Occipital lobe (tissue), 2 donors: Measurements from ENCODE around the gene SAG. TPM values are rescaled to one million over a fixed set of nuclear protein-coding genes. Genes with fewer than 3 reads are reported as not detected.
"Not testable (repeated sequence)": the region's sequence is repeated elsewhere in the genome, so short reads cannot be mapped to it uniquely, and the experiment has no call there.

Experiments
- DNase-seq: peaks from one replicate; lab custom pipeline; 2025; lab: John Stamatoyannopoulos, UW
- total RNA-seq: library from RNA; depleted of rRNA; stranded (reverse); fragments of >200 nt; gene quantifications from one replicate; pipeline ENCODE4 v1.2.3, GENCODE V29; 2014

SAG gene
- total RNA-seq, 1 donor from 2014 or later = not detected

DNA sequence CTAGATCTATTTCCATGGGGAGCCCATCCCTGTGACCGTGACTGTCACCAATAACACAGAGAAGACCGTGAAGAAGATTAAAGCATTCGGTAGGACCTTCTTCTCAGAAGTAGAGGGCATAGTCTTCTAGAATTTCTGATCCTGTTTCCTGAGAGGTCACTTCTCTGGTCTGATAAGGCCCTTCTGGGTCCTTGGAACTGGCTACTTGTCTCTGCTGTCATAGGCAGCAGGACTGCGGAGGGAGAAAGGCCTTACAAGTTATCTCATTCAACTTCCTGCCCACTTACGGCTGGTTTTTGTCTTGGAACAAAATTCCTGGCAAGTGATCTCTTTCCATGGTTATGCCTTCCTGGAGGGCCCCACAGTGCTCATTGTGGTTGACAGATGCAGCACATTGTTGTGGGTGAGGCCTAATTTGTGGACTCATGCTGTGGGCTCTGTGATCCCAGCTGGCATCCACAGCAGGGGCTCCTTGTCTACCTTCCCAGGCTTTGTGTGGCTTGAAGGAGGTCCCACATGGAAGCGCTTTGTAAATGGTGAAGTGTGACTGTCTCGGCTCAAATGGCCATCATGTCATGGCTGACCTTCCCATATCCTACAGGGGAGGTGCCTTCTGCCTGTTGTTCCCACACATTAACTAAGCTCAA lies 22.0 kb downstream of the SAG start:
- DNase-seq = no peak

DNA sequence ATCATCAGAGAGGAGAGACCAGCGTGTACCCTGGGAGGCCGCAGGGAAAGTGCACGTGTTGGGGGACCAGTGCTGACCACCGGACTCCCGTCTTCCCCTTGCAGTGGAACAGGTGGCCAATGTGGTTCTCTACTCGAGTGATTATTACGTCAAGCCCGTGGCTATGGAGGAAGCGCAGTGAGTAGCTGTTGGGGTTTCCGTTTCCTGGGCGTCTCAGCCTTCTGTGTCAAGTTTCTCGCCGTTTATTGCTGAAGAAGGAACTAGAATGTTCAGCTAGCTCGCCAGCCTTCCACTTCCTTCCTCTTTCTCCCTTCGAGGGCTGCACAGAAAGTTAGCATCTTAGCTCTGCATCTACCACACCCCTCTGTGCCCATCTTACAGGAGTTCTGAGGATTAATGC lies 23.9 kb downstream of the SAG start:
- no peak for DNase-seq

DNA sequence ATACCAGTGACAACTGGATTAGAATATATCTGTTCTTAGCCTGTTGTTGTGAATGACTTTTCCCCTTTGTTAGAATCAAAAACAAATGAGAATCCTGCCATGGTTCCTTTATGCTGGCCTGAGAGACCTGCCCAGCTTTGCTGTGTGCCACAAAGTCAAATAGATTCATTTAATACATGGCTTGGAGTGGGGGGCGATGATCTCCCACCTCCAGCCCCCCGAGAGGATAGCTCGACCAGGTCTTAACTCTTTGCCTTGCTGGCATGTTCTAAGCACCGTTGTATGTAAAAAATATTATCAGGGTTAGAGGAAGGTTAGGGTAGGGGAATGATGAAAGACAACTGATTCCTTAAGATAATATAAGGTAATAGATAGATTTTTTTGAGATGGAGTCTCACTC lies 24.5 kb downstream of the SAG start:
- DNase-seq = no peak

DNA sequence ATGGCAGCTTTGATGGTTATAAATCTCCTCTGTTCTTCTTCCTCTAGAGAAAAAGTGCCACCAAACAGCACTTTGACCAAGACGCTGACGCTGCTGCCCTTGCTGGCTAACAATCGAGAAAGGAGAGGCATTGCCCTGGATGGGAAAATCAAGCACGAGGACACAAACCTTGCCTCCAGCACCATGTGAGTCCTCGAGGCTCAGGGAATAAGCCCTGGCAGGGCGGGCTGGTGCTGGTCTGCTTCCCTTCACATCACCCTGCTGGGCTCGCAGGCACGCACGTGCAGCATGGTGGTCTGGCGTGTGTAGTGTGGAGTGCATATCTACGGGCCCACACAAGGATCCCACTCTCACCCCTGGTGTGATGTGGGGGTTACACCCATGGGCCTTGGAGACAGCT lies 27.3 kb downstream of the SAG start:
- DNase-seq = no peak

DNA sequence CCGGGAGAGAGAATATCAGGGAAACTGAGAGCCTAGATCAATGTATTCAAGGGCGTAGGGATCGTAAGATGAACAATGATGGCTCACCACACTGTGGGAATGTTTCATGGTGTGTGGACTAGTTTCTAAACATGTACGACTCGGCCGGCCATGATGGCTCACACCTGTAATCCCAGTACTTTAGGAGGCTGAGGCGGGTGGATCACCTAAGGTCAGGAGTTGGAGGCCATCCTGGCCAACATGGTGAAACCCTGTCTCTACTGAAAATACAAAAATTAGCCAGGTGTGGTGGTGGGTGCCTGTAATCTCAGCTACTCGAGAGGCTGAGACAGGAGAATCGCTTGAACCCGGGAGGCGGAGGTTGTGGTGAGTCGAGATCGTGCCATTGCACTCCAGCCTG lies 28.5 kb downstream of the SAG start:
- not testable (repeated sequence) for DNase-seq

DNA sequence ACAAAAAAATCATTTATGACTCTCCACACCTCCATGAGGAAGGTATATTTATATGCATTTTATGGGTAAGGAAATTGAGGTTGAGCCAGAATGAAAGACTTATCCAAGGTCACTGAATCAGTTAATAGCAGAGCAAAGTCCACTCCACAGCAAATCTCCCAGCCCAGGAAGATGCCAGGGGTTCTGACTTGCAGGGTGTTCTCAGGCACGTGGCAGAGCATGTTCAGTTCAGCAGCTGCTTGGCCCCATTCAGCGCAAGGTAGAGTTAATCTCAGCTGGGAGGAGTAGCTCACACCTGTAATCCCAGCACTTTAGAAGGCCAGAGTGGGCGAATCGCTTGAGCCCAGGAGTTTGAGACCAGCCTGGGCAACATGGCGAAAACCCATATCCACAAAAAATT lies 28.9 kb downstream of the SAG start:
- no peak for DNase-seq

DNA sequence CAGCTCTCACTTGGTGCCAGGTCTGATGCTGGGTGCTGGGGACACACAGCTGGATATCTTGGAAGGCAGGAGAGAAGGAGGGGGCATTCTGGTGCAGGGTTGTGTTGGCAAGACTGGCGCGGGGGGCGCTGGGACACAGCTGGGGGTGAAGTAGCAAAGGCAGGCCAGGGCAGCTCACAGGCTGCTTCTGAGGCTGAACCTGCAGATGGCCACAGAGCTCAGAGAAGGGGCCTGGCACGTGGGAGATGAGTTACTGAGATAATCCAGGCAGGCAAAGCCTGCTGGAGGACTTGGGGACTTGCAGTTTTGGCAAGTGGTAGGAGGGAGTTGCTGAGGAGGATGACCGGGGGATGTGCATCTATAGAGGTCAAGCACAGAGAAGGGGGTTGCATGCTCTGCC lies 30.4 kb downstream of the SAG start:
- DNase-seq = no peak

DNA sequence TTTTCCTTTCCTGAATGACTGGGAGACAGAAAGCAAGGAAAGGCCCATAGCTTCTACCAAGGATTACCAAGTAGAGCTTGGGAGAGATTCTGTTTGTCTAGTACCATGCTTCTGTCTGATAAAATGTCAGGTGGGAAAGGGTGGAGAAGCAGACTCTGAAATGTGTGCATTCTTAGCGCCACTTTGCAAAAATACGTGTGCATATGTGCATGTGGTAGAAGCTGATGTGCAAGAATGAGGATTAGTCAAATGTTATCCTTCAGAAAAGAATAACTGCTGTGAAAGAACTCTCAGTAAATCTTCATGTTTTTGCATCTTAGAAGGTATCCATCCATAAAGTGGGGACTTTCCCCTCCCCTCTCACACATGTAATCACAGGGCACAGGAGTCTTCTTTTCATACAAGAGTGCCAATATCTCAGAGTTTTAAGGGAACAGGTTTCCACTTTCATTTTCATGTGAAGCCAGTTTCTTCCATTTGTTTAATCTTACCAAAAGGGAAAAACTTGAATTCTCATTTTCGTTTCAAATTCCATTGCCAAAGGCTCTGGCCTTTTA lies 31.3 kb downstream of the SAG start:
- no peak for DNase-seq

DNA sequence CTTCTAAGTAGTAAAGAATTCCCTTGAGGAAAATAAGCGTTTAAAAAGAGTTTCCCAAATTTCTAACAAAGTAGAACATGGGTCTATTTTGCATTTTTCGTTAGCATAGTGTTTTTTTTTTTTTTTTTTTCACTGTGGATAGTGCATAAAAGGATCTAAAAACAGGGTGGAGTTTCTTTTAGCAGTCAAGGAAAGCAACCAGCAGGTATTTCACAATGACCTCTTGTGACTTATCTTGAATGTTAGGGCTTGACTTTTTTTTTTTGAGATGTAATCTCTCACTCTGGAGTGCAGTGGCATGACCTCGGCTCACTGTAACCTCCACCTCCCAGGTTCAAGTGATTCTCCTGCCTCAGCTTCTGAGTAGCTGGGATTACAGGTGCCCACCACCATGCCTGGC lies 31.8 kb downstream of the SAG start:
- no peak for DNase-seq

DNA sequence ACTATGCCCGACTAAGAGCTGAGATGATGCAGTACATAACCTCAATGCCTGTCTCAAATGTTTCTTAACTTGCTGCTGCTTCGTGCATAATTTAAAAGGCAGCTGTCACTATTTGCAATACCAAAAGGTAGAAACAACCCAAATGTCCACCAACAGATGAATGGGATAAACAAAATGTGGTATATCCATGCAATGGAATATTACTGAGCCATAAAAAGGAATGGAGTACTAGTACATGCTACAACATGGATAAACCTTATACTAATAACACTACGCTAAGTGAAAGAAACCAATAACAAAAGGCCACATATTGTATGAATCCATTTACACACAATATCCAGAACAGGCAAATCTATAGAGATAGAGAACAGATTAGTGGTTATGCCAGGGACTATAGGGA lies 33.7 kb downstream of the SAG start:
- no peak for DNase-seq

DNA sequence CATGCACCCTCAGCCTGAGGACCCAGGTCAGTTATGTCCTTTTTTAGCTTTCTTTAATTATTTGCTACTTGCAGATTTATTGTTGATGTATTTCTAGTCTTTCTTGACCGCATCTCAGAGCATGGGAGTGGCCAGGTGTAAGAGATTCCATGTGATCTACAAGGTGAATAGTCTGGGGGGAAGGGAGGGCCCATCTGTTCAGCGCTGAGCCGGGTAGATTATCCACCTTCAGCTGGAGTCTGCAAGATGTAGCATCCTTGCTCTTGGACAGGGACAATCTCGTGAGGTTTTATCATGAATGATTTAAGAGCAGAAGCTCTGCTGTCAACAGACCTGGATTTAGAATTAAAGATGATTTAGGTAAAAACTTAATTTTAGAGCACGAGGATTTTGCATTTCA lies 34.7 kb downstream of the SAG start:
- DNase-seq = no peak

DNA sequence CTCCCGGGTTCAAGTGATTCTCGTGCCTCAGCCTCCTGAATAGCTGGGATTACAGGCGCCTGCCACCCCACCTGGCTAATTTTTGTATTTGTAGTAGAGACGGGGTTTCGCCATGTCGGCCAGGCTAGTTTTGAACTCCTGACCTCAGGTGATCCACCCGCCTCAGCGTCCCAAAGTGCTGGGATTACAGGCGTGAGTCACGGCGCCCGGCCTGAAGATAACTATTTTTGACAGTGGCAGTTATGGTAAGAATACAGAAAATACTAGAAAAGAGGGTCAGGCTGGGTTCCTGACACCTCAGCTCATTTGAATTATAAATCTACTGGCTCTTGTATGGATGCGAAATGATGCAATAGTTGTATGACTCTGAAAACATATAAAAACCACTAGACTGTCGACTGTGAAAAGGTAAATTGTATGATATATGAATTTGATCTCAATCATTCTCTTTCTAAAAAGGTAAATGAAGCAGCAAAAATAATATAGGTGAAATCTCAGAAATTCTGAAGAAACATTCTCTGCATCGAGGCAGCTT lies 35.6 kb downstream of the SAG start:
- no peak for DNase-seq

DNA sequence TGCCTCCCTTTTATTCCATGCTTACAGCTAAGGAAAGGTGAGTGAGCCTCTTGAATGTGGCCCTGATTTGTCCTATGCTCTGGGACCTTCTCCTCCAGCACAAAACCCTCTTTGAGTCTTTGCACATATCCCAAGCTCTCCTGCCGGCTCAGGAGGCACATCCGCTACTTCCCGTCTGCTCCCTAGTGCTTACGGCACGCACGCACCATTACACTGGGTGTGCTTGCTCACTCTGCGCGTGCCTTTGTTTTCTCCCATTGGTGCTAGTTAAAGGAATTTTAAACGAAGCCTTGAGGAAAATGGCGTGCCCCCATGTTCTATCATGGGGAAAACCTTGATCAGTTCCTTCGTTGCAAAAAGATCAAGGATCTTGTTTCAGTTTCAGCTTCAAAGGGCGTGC lies 38.8 kb downstream of the SAG start:
- no peak for DNase-seq

DNA sequence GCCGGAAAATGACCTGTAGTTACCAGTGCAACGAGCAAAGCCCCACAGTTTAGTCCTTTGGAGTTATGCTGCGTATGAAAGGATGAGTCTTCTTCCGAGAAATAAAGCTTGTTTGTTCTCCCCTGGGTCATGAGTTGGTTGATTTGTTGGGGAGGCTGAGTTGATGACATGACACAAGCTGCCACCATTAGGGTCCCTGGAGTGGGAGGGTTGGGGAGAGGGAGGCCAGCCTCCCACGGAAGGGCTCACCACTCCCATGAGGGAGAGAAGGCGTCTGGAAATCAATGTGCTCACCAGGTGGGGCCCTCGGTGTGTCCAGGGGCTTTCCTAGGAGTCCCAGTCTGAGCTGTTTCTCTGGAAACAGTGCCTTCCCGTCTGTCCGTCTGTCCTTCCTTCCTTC lies 39.3 kb downstream of the SAG start:
- no peak for DNase-seq

DNA sequence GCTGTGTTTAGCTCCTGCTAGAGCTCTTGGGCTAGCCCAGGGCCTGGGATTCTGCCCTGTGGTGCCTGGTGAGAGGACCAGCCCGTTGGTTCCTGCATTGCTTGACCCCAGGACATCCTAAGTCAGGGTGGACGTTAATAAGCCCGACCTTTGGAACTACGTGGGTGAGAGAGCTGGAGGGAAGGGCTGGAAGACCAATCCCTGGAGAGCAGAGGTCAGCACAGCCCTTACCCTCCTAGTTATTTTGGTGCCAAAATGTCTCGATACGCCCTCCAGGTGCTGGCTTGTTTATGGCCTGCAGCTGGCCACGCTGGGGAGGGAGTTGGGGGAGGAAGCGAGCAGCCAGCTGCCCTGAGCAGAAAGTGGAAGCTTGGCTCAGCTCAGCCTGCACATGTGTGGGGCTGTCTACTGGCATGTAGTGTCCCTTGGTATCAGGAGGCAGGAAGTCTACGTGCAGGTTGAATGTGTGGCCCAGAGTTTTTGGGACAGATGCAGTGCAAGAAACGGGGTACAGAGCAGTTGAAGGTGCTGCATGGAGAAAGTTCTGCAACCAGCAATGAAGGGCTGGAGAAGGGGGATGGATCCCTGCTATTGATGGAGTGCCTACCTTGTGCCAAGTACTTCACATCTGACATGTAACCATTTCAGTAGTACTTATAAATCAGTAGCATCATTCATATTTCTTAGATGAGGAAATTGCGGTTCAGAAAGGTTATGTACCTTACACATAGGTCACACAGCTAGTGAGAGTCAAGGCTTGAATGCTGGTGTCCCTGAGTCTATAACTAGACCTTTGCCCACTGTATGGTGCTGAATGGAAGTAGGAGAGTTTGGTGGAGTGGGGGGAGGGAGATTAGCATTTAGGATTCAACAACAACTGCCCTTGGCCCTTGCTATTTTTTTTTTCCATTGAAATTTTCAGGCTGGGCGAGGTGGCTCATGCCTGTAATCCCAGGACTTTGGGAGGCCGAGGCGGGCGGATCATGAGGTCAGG lies 41.7 kb downstream of the SAG start:
- DNase-seq = peak; percentile 45

DNA sequence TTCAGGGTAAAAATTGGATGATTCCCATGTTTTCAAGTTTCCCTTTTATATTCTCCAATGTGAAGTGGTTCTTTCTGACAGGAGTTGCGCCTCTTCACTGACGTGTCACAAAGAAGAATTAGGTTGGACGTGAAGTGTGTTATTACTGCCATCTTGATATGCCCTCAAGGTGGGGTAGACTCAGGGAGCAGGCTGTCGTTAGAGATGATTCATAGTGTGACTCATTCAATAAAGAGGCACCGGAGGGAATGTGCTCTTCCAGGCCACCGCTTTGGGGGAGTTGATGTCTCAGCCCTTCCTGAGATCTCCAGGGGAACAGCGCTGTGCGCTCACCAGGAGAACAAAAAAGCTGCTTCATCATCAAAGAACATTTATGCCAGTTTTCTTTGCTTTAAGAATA lies 43.1 kb downstream of the SAG start:
- peak; percentile 38 for DNase-seq

DNA sequence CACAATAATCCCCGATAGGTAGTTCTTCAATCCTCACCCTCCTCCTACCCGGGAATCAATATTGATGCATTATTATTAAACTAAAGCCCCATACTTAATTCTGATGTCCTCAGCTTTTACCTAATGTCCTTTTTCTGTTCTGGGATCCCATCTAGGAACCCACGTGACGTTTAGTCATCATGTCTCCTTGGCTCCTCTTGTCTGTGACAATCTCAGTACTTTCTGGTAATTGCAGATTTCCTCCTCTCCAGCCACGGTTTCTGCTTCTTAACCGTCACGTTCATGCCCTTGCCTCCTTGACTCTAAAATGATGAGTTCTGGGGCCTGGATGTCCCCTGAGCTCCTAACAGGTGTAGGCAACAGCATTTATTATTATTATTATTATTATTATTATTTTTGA lies 43.8 kb downstream of the SAG start:
- no peak for DNase-seq

DNA sequence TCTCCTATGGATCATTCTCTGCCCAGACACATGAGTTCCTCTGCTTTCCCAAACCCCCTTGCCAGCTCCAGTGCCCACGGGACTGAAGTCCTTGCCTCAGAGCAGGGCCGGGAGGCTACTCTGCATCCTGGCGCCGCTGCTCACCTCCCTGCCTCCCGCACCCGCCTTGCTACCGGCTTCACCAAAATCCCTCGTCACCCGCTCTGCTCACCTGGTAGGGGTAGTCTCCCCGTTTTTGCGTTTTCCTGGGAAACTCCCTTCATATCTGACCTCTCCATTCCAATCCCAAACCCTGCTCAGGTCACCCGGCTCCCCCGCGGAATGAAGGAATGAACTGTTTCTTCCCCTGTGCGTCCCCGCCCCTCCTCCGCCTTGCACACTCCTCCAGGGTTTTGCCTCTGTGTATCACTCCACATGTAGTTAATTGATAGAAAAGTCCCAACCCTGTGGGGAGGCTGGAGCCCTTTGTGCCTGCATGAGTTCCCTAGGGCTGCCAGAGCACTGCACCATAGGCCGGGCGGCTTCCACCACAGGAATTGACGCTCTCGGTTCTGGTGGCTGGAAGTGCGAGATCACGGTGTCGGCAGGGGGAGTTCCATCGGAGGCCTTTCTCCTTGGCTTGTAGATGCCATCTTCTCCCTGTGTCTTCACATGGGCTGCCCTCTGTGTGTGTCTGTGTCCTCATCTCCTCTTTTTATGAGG lies 44.7 kb downstream of the SAG start:
- no peak for DNase-seq

DNA sequence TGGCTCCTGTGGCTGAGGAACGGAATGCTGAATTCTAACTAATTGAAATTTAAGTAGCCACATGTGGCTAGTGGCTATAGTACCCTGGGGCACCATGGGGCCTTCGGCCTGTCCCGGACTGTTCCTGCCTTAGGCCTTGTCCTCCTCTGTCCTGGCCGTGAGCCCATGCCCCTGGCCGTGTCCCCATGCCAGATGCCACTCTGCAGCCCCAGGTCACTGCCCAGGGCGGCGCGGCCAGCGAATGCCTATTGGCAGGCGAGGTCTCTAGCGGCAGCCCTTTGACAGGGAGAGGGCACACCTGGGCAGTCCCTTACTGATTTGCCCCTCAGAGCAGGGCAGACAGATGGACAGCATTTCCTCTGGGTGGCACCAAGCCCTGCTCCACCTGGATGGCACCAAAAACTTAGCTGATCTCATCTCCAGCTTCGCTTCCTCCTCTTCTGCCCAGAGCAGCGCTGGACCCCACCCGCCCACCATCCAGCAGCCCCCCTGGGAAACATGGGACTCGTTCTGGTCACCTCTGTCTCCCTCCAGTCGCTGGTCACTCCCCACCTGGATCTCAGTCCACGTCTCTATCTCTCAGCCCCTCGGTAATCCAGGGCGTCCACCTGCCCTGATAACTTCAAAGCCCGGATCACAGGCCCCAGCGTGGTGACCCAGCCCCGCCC lies 45.6 kb downstream of the SAG start:
- no peak for DNase-seq

DNA sequence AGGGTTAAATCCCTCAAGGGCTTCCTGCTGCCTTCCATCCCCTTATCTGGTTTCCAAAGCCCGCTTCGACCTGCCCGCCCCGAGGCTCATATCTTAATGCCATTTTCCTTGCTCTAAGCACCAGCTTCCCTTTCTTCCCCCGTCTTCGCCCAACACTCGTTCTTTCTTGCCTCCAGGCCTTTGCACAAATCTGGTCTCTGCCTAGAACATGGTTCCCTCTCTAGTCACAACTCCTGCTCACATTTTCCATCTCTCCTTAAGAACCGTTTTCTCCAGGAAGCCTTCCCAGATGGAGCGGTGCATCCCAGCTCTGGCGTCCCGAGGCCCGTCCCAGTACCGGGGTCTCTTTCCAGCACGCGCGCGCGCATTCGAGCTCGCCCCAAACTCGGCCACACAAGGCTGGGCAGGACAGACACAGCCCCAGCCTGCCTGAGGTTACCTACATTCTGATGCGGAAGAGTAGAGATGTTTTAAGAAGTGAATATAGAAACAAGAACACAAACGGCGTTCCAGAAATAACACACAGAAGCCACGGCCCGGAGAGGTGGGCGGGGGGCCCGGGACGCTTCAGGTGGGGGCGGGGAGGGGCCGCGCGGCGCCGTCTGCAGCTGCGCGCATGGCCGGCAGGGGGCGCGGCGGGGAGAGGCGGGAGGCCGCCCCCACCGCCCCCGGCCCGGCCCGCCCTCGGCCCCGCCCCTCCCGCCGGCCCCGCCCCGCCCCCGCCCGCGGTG lies 46.3 kb downstream of the SAG start, which contains the start of gene DGKD:
DGKD (plus strand) TSS at position 726 of the 731 bp plus-strand sequence. CDS start 25 bp downstream, outside the sequence.
- no peak for DNase-seq
